Vagina (tissue), 2 donors: ENCODE measurements around the gene OARD1. TPM values are rescaled to one million over a fixed set of nuclear protein-coding genes. Genes with fewer than 3 reads are reported as not detected.
"Not testable (repeated sequence)": the region's sequence is repeated elsewhere in the genome, so short reads cannot be mapped to it uniquely, and the experiment has no call there.

Source experiments
- DNase-seq, 2 donors: peaks; one replicate each; pipeline ENCODE4 v3.0.0-alpha.2; 2017; ENCODE audit errors: extremely low spot score in 2 of 2
- H3K27ac ChIP-seq: fragments of 200-600 bp; sonication (generic); one replicate; pipeline ENCODE4 v1.5.1; 2019
- H3K27me3 ChIP-seq: fragments of 200-600 bp; sonication (generic); one replicate; pipeline ENCODE4 v1.5.1; 2019
- H3K36me3 ChIP-seq, 2 donors: fragments of 200-600 bp; sonication (generic); one replicate each; pipeline ENCODE4 v1.5.1; 2017 to 2019
- H3K4me1 ChIP-seq: fragments of 200-600 bp; sonication (generic); one replicate; pipeline ENCODE4 v1.5.1; 2019
- H3K4me3 ChIP-seq, 2 donors: fragments of 200-600 bp; sonication (generic); 1 replicate in 1 of 2; 2 replicates in 1 of 2; pipeline ENCODE4 v1.5.1; 2016 to 2019
- H3K9me3 ChIP-seq: fragments of 200-600 bp; sonication (generic); one replicate; pipeline ENCODE4 v1.5.1; 2019
- CTCF ChIP-seq, 3 experiments: fragments of 450-650 bp in 2 of 3; fragments of 200-600 bp in 1 of 3; sonication (generic) in 1 of 3; IDR thresholded peaks; one replicate each; pipeline ENCODE4 v1.5.1; 2017 to 2019; ENCODE audit warnings: antibody characterized with exemption in 3 of 3, mild to moderate bottlenecking in 2 of 3, moderate library complexity in 2 of 3
- POLR2A ChIP-seq, 2 donors: fragments of 450-650 bp; IDR thresholded peaks; one replicate each; pipeline ENCODE4 v1.6.1; 2017; ENCODE audit warnings: antibody characterized with exemption in 2 of 2, mild to moderate bottlenecking in 2 of 2, moderate library complexity in 2 of 2
- POLR2AphosphoS5 ChIP-seq, 2 donors: sonication (generic); formaldehyde crosslinking; IDR thresholded peaks; one replicate each; pipeline ENCODE4 v1.9.0; 2017; ENCODE audit warnings: antibody characterized with exemption in 2 of 2, mild to moderate bottlenecking in 2 of 2, low read depth in 1 of 2; ENCODE audit not compliant: insufficient read depth in 1 of 2
- intact Hi-C: fragments of 100-400 bp; cut with DNase I; formaldehyde crosslinking; loops from one replicate; pipeline ENCODE4 v1.15.1; 2023
- total RNA-seq: library from RNA; depleted of rRNA; stranded (reverse); fragments of >200 nt; gene quantifications from one replicate; pipeline ENCODE4 v1.2.3, GENCODE V29; 2016

The OARD1 gene
- total RNA-seq, 1 donor from 2014 or later = 14.7 TPM

GRCh38 chr6:41021832-41022231, 50.3 kb downstream of the OARD1 start:
- TF ChIP-seq POLR2A (IDR thresholded peaks at IDR 0.05) = no peak
- TF ChIP-seq POLR2AphosphoS5 (IDR thresholded peaks at IDR 0.05; ENCODE audit: insufficient read depth in 1 of 2, low read depth in 1 of 2) = no peak
- TF ChIP-seq CTCF (IDR thresholded peaks at IDR 0.05) = no peak
- Histone ChIP-seq H3K4me3 (no peak overlapping the region), H3K9me3 (no peaks in the 10 kb centered on the region), H3K27ac (no peak overlapping the region), H3K27me3 (no peaks in the 10 kb centered on the region), H3K4me1 (no peaks in the 10 kb centered on the region), H3K36me3 (no peaks in the 10 kb centered on the region)
- intact Hi-C loops = no loop called here
- no peak for DNase-seq

- no peak for TF ChIP-seq POLR2A (IDR thresholded peaks at IDR 0.05)
- no peak for TF ChIP-seq CTCF (IDR thresholded peaks at IDR 0.05)
- TF ChIP-seq POLR2AphosphoS5 (IDR thresholded peaks at IDR 0.05; ENCODE audit: insufficient read depth in 1 of 2, low read depth in 1 of 2) = no peak
- Histone ChIP-seq H3K4me3 (no peak overlapping the region), H3K27me3 (no peaks in the 10 kb centered on the region), H3K4me1 (no peaks in the 10 kb centered on the region), H3K27ac (no peak overlapping the region), H3K9me3 (no peaks in the 10 kb centered on the region), H3K36me3 (no peaks in the 10 kb centered on the region)
- no peak for DNase-seq
- intact Hi-C loops = no loop called here
Observed at GRCh38 chr6:41017663-41018062, 54.5 kb downstream of the OARD1 start.

GRCh38 chr6:41015860-41016259, 56.3 kb downstream of the OARD1 start:
- H3K4me1 ChIP-seq = not testable (repeated sequence)

GRCh38 chr6:41014780-41015179, 57.4 kb downstream of the OARD1 start:
- no peak overlapping the region for H3K4me3 ChIP-seq
- H3K27ac ChIP-seq = no peak overlapping the region
- H3K4me1 ChIP-seq = no peaks in the 10 kb centered on the region
- no peaks in the 10 kb centered on the region for H3K9me3 ChIP-seq
- TF ChIP-seq CTCF (IDR thresholded peaks at IDR 0.05) = no peak
- TF ChIP-seq POLR2AphosphoS5 (IDR thresholded peaks at IDR 0.05; ENCODE audit: insufficient read depth in 1 of 2, low read depth in 1 of 2) = no peak
- TF ChIP-seq POLR2A (IDR thresholded peaks at IDR 0.05) = no peak
- no peak for DNase-seq
- no peaks in the 10 kb centered on the region for H3K36me3 ChIP-seq
- intact Hi-C loops = no loop called here
- H3K27me3 ChIP-seq = no peaks in the 10 kb centered on the region

More at GRCh38 chr6:41015860-41016259, 56.3 kb downstream of the OARD1 start:
- H3K27ac ChIP-seq, H3K27me3 ChIP-seq, H3K9me3 ChIP-seq, intact Hi-C loops, DNase-seq, H3K4me3 ChIP-seq, H3K36me3 ChIP-seq: not testable (repeated sequence)

Other genes starting within 250 kb of the OARD1 start
- 0.25 TPM for gene UNC5CL, start 33.1 kb downstream of the OARD1 start, total RNA-seq
- not detected for gene TSPO2, start 29.9 kb downstream of the OARD1 start, total RNA-seq
- not detected for gene APOBEC2, start 19.2 kb downstream of the OARD1 start, total RNA-seq
- 22.8 TPM for gene NFYA, start 618 bp upstream of the OARD1 start, total RNA-seq
- not detected for gene TREML1, start 82.0 kb upstream of the OARD1 start, total RNA-seq
- gene TREM2, start 90.8 kb upstream of the OARD1 start, total RNA-seq = 5.2 TPM
- not detected for gene TREML2, start 128.8 kb upstream of the OARD1 start, total RNA-seq
- not detected for gene TREML4, start 156.0 kb upstream of the OARD1 start, total RNA-seq
- gene TREM1, start 214.3 kb upstream of the OARD1 start, total RNA-seq = 0.98 TPM